CD1c-positive myeloid dendritic cell (primary cell): ENCODE data around the gene BRPF1.

ENCODE experiments used
- DNase-seq: peaks from one replicate; pipeline ENCODE4 v3.0.0-alpha.2; 2016; ENCODE audit errors: extremely low spot score

BRPF1 gene

DNA sequence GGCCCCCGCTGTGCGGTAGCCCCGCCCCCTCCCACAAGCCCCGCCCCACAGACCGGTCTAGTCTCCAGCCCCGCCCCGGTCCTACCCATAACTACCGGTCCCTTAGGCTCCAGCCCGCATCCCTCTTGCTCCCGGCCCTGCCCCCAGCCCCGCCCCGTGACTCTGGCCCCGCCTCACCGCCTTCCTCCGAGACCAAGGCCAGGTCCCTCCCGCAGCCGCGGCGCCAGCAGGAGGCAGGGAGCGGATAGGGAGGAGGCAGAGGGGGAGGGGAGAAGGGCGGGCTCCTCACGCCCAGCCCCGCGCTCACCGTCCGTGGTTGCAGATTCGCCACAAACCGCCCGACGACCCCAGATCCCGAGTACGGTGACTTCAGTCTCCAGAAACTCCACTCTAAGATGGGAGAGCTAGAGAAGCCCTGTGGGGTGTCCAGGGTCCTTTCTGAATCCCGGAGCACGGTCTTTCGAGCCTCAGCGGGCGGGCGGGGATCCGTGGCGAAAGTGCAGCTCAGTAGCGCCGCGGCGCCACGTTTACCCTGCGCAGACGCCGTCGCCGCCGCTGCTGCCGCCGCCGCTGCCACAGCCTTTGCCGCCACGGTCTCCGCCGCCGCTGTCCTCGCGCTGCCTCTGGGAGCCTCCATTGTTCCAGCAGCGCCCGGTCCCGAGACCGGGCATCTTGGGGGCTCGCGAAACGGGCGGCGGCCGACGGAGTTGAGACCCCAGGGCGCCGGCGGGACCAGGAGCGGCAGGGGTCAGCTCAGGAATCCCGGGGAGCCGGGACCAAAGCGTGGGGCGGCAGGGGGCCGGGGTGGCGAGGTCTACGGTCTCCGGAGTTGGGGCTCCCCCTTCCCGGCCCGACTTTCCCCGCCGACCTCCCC is at the start of gene BRPF1:
Gene BRPF1 (plus strand): TSS at position 530 of the 874 bp plus-strand sequence. CDS start 2,406 bp downstream, outside the sequence.
- DNase-seq = peak; percentile 99

- no peak for DNase-seq
These were observed 49.4 kb upstream of the BRPF1 start for GRCh38 chr3:9682096-9682495.

DNA sequence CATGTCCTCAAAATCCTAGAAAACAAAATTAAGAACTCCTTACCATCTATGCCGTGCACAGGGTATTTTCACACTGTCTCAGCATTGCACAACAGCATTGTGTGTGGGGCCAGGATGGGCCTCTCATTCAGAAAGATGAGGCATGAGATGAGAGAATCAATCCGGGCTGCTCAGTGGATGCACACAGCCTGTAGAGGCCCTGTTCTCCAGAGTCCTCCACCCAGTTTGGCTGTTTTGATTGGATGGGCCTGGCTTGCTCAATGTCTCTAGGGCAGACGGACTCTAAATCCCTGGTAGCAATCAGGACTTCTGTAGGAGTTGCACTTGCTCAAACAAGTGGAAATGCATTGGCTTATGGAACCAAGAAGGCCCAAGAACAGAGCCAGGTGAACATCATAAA is 48.1 kb upstream of the BRPF1 start:
- DNase-seq = no peak

- no peak for DNase-seq
These were observed 46.1 kb upstream of the BRPF1 start for GRCh38 chr3:9685216-9686049.

- DNase-seq = no peak
These were observed 45.4 kb upstream of the BRPF1 start for GRCh38 chr3:9686050-9686550.

GRCh38 chr3:9686703-9687102 is 44.8 kb upstream of the BRPF1 start:
- no peak for DNase-seq

DNA sequence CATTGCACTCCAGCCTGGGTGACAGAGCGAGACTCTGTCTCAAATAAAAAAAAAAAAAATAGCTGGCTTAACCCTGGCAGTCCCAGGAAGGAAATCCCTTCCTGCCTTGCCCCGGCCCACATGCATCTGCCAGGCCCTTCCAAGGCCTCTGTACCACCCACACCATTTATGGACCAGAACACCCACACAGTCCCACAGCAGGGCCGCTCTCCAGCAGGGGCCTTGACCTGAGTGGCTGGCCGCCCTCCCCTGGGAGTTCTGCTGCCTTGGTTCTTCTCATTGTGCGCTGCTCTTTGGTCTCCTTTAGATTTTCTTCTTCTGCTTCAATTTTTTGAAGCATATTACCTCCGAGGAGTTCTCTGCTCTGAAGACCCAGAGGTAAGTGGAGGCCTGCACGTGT is 44.0 kb upstream of the BRPF1 start:
- DNase-seq = no peak

DNA sequence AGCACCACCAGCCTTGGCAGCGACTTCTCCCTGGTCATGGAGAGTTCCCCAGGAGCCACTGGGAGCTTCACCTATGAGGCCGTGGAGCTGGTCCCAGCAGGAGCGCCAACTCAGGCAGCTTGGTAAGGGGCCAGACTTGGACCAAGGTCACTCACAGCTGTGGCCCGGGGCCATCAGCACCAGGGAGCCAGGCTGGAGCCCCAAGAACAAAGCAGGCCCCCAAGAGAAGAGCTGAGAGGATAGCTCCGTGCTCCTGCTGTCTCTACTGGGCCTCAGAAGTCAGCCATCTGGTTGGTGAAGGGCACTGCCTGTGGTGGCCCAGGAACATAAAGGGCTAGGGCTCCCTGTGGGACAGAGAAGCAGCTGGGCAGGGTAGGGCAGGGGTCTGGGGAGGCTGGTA is 42.6 kb upstream of the BRPF1 start:
- no peak for DNase-seq

GRCh38 chr3:9689757-9690156 is 41.8 kb upstream of the BRPF1 start:
- no peak for DNase-seq

GRCh38 chr3:9690451-9691450 is 40.8 kb upstream of the BRPF1 start:
- DNase-seq = no peak

GRCh38 chr3:9691636-9692035 is 39.9 kb upstream of the BRPF1 start:
- no peak for DNase-seq

DNA sequence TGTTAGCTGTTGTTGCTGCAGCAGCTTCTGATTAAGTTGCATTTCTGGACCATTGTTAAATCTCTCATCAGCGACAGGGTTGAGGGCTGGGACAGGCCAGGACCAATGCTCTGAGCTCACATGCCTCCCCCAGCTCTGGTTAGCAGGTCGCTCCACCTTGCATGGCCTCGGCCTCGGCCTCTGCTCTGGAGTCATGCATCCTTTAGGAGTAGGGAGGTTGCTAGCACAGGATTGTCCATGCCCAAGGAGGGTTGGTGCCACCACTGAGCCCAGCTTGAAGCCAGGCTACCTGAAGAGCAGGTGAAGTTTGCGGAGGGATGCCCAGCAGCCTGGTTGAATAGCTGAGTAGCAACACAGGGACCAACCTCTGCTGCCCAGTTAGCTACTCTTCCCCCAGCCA is 39.1 kb upstream of the BRPF1 start:
- DNase-seq = no peak

- no peak for DNase-seq
These were observed 36.2 kb upstream of the BRPF1 start for GRCh38 chr3:9695345-9695744.

DNA sequence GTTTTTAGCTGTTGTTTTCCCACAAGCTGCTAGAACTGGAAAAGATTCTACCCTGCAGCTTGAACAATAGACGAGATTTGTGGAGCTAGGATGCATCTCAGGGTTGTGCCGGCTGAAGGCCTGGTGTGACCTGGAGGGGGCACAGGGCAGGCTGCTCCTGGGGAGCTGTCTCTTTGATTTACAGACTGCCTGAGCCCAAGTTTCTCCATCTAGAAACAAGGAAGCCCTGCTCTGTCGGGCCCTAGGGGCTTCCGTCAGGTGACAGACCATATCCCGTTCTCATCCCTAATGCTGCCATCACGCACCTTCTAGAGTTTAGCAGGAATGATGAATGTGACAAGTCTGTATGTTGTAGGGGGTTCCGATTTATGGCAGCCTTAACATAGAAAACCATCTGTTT is 35.8 kb upstream of the BRPF1 start:
- no peak for DNase-seq

DNA sequence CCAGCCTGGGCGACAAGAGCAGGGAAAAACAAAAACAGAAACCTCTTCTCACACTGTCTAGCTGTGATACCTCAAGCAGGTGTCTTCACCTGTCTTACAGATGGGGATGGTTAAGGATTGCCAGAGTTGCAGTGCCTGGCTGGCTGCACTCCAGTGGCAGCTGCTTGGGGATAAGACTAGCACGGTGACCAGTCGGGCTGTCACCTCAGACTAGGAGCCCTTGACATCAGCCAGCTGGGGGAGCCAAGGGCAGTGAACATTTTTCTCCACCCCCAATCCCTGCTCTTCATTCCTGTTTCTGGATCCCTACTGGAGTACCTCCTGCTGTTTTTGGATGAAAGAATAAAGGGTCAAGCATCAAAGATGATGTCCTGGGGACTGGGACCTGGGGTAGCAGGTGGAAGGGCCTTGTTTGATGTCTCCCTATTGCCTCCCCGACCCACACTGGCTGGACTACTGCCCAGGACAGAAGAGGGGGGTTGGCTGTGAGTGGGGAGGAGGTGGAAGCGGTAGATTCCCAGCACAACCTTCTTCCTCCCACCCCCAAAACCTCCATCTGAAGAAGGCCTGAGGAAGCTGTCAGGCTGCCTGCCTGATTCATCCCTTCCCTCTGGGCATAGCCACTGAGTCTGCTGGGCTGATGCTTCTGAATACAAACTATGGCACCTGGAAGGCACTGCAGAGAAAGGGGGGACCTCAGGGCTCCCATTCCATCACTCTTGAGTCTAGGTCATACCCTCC is 34.9 kb upstream of the BRPF1 start:
- no peak for DNase-seq

- no peak for DNase-seq
These were observed 33.6 kb upstream of the BRPF1 start for GRCh38 chr3:9697892-9698291.

- no peak for DNase-seq
These were observed 33.2 kb upstream of the BRPF1 start for GRCh38 chr3:9698293-9698692.

DNA sequence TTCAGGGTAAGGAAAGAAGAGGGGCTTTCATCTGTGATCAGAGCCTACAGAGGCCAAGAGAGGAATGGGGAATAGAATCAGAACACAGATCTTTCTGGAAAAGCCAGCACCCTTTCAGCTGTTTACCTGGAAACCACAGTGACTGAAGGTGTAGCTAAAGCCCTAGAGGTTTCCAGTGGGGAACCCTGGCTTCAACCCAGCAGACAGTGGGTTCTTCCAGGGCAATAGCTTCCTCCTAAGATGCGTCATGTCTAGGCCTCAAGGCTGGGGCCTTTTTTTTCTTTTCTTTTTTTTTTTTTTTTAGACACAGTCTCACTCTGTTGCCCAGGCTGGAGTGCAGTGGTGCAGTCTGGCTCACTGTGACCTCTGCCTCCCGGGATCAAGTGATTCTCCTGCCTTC is 31.0 kb upstream of the BRPF1 start:
- no peak for DNase-seq

DNA sequence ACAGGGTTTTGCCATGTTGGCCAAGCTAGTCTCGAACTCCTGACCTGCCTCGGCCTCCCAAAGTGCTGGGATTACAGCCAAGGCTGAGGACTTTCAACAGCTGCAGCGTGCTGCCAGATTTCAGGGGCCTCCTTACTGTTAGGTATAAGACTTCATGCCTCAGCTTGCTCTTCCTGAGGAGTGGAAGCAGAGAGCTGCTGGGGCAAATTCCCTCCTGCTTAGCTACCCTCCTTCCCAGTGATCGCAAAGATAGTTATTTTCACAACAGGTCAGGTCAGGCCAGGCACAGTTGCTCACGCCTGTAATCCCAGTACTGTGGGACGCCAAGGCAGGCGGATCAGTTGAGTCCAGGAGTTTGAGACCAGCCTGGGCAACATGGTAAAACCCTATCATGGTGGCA is 30.5 kb upstream of the BRPF1 start:
- DNase-seq = no peak

GRCh38 chr3:9701711-9702110 is 29.8 kb upstream of the BRPF1 start:
- no peak for DNase-seq

- no peak for DNase-seq
These were observed 28.3 kb upstream of the BRPF1 start for GRCh38 chr3:9703240-9703639.
